Naive thymus-derived CD8-positive, alpha-beta T cell (primary cell): ENCODE measurements around the gene LMX1B. TPM values are rescaled to one million over a fixed set of nuclear protein-coding genes. Genes with fewer than 3 reads are reported as not detected.
"Not testable (repeated sequence)": the region's sequence is repeated elsewhere in the genome, so short reads cannot be mapped to it uniquely, and the experiment has no call there.

Experiments
- ATAC-seq, 2 donors: fragments of 150-1000 bp; cut with Tn5 transposase in 1 of 2; sonication (Bioruptor Pico), chemical (Tn5 transposase) in 1 of 2; 1 replicate in 1 of 2; 2 replicates in 1 of 2; pipeline ENCODE4 v1.10.0; 2021; ENCODE audit warnings: mild to moderate bottlenecking in 2 of 2, moderate library complexity in 2 of 2
- POLR2A ChIA-PET: fragments of 350-600 bp; sonication (Branson Sonifier 250); formaldehyde crosslinking; loops from one replicate; lab custom pipeline; 2021; ENCODE audit warnings: antibody characterized with exemption; lab: Charles Lee
- DNase-seq, 10 donors: peaks; one replicate each; pipeline versions ENCODE4 v3.0.0 to v3.0.0-alpha.2; 2020 to 2022
- H3K27ac Mint-ChIP-seq, 10 donors: one replicate each; pipeline ENCODE4 v1.8.0; 2020 to 2022; ENCODE audit warnings: mild to moderate bottlenecking in 10 of 10, mixed read lengths in 10 of 10, moderate library complexity in 4 of 10, inconsistent platforms in 1 of 10
- H3K27me3 Mint-ChIP-seq, 5 donors: one replicate each; pipeline ENCODE4 v1.8.0; 2021 to 2022; ENCODE audit warnings: mixed read lengths in 5 of 5
- H3K36me3 Mint-ChIP-seq, 3 donors: one replicate each; pipeline ENCODE4 v1.8.0; 2020 to 2022; ENCODE audit warnings: mixed read lengths in 3 of 3, mild to moderate bottlenecking in 2 of 3, inconsistent platforms in 1 of 3
- H3K4me1 Mint-ChIP-seq, 4 donors: one replicate each; pipeline ENCODE4 v1.8.0; 2021 to 2022; ENCODE audit warnings: mixed read lengths in 4 of 4
- H3K4me3 Mint-ChIP-seq, 10 donors: one replicate each; pipeline ENCODE4 v1.8.0; 2020 to 2022; ENCODE audit warnings: mild to moderate bottlenecking in 10 of 10, mixed read lengths in 10 of 10, moderate library complexity in 6 of 10, inconsistent platforms in 1 of 10
- H3K9me3 Mint-ChIP-seq, 9 donors: one replicate each; pipeline ENCODE4 v1.8.0; 2020 to 2022; ENCODE audit warnings: mixed read lengths in 9 of 9, mild to moderate bottlenecking in 3 of 9, inconsistent platforms in 1 of 9, moderate library complexity in 1 of 9
- polyA plus RNA-seq, 3 donors: library from polyadenylated mRNA; unstranded; fragments of 300-500 nt; fragmentation: Illumina TruSeq; gene quantifications; one replicate each; pipeline ENCODE4 v1.2.3, GENCODE V29; 2021
- total RNA-seq, 8 experiments: library from RNA in 2 of 8; stranded (reverse) in 2 of 8; gene quantifications; one replicate each; pipeline ENCODE4 v1.2.3 and lab custom pipeline; 2021 to 2026

LMX1B gene
- total RNA-seq (not detected), polyA plus RNA-seq (not detected), total RNA-seq (lab: John Stamatoyannopoulos, UW) (0 to 0.09 (median 0) reads per million in 6 experiments)

- no peak for ATAC-seq
- DNase-seq, result no peak
- H3K27ac Mint-ChIP-seq, result no peak within 1 kb of the TSS
- POLR2A ChIA-PET, result no interaction called here
- peak within 1 kb of the TSS; percentile 68 to 83 (median 74) for H3K4me3 Mint-ChIP-seq
- peaks cover 0 to 12% (median 0%) of the 10 kb centered on the region in 3 donors for H3K36me3 Mint-ChIP-seq
- H3K9me3 Mint-ChIP-seq, result no peaks in the 10 kb centered on the region
- H3K27me3 Mint-ChIP-seq, result peaks cover 31 to 76% (median 56%) of the 10 kb centered on the region in 5 donors
- peaks cover 20 to 35% (median 31%) of the 10 kb centered on the region in 4 donors for H3K4me1 Mint-ChIP-seq
Measured at GRCh38 chr9:126613651-126614050, at the start of gene LMX1B. Gene LMX1B, plus strand, starts transcription at chr9:126613928. Its CDS starts 522 bp downstream, at chr9:126614450.

GRCh38 chr9:126564128-126564527 is 49.6 kb upstream of the LMX1B start:
- Mint-ChIP-seq H3K36me3 (no peaks in the 10 kb centered on the region), H3K27ac (no peak overlapping the region), H3K27me3 (peaks cover 26 to 65% (median 38%) of the 10 kb centered on the region in 5 donors), H3K4me1 (no peaks in the 10 kb centered on the region), H3K9me3 (no peaks in the 10 kb centered on the region), H3K4me3 (no peak overlapping the region)
- POLR2A ChIA-PET, result no interaction called here
- DNase-seq (no peak), ATAC-seq (no peak)

- H3K4me3 Mint-ChIP-seq, result no peak overlapping the region
- no peaks in the 10 kb centered on the region for H3K4me1 Mint-ChIP-seq
- ATAC-seq (peak in 1 of 2 donors; percentile 23), DNase-seq (no peak)
- H3K36me3 Mint-ChIP-seq, result no peaks in the 10 kb centered on the region
- peaks cover 20 to 64% (median 34%) of the 10 kb centered on the region in 5 donors for H3K27me3 Mint-ChIP-seq
- H3K27ac Mint-ChIP-seq, result no peak overlapping the region
- POLR2A ChIA-PET, result interaction anchor here (0.6 kb wide), 1 partner anchor 8 kb away, joined by 3 read pairs; no protein-coding TSS in a partner anchor
- no peaks in the 10 kb centered on the region for H3K9me3 Mint-ChIP-seq
Measured at GRCh38 chr9:126564716-126565115, 49.0 kb upstream of the LMX1B start.

GRCh38 chr9:126565336-126566128 is 48.2 kb upstream of the LMX1B start:
- no peak overlapping the region for H3K4me3 Mint-ChIP-seq
- no peak overlapping the region for H3K27ac Mint-ChIP-seq
- no peaks in the 10 kb centered on the region for H3K36me3 Mint-ChIP-seq
- H3K9me3 Mint-ChIP-seq, result no peaks in the 10 kb centered on the region
- POLR2A ChIA-PET, result interaction anchor here (0.6 kb wide), 1 partner anchor 7 kb away, joined by 3 read pairs; no protein-coding TSS in a partner anchor
- no peak for ATAC-seq
- H3K27me3 Mint-ChIP-seq, result peaks cover 19 to 64% (median 32%) of the 10 kb centered on the region in 5 donors
- no peaks in the 10 kb centered on the region for H3K4me1 Mint-ChIP-seq
- DNase-seq, result no peak

GRCh38 chr9:126569036-126569435 is 44.7 kb upstream of the LMX1B start:
- DNase-seq, result no peak
- no peak for ATAC-seq
- no peak overlapping the region for H3K27ac Mint-ChIP-seq
- H3K27me3 Mint-ChIP-seq, result peaks cover 13 to 49% (median 23%) of the 10 kb centered on the region in 5 donors
- POLR2A ChIA-PET, result no interaction called here
- H3K36me3 Mint-ChIP-seq, result no peaks in the 10 kb centered on the region
- H3K4me1 Mint-ChIP-seq, result no peaks in the 10 kb centered on the region
- H3K9me3 Mint-ChIP-seq, result no peaks in the 10 kb centered on the region
- H3K4me3 Mint-ChIP-seq, result no peak overlapping the region

- H3K36me3 Mint-ChIP-seq, result no peaks in the 10 kb centered on the region
- H3K4me3 Mint-ChIP-seq, result no peak overlapping the region
- H3K27me3 Mint-ChIP-seq, result peaks cover 6 to 28% (median 20%) of the 10 kb centered on the region in 5 donors
- no peak for DNase-seq
- H3K4me1 Mint-ChIP-seq, result no peaks in the 10 kb centered on the region
- no peak overlapping the region for H3K27ac Mint-ChIP-seq
- ATAC-seq, result no peak
- POLR2A ChIA-PET, result interaction anchor here (0.5 kb wide), 1 partner anchor 1677 kb away, joined by 3 read pairs; no protein-coding TSS in a partner anchor
- H3K9me3 Mint-ChIP-seq, result no peaks in the 10 kb centered on the region
Measured at GRCh38 chr9:126578029-126578428, 35.7 kb upstream of the LMX1B start.

GRCh38 chr9:126580319-126580718 is 33.4 kb upstream of the LMX1B start:
- POLR2A ChIA-PET, H3K27ac Mint-ChIP-seq, DNase-seq, H3K36me3 Mint-ChIP-seq, ATAC-seq, H3K9me3 Mint-ChIP-seq, H3K4me1 Mint-ChIP-seq, H3K4me3 Mint-ChIP-seq: not testable (repeated sequence)
- H3K27me3 Mint-ChIP-seq, result peaks cover 11 to 44% (median 27%) of the 10 kb centered on the region in 5 donors

GRCh38 chr9:126581893-126582292 is 31.8 kb upstream of the LMX1B start:
- DNase-seq, result no peak
- Mint-ChIP-seq H3K27me3 (peaks cover 20 to 59% (median 39%) of the 10 kb centered on the region in 5 donors), H3K27ac (no peak overlapping the region), H3K9me3 (no peaks in the 10 kb centered on the region), H3K36me3 (no peaks in the 10 kb centered on the region), H3K4me1 (peaks cover 0 to 3% (median 0%) of the 10 kb centered on the region in 4 donors), H3K4me3 (no peak overlapping the region)
- no peak for ATAC-seq
- POLR2A ChIA-PET, result no interaction called here

- POLR2A ChIA-PET, result no interaction called here
- H3K27ac Mint-ChIP-seq, result no peak overlapping the region
- ATAC-seq (no peak), DNase-seq (no peak)
- no peaks in the 10 kb centered on the region for H3K9me3 Mint-ChIP-seq
- H3K4me1 Mint-ChIP-seq, result peaks cover 0 to 3% (median 0%) of the 10 kb centered on the region in 4 donors
- no peaks in the 10 kb centered on the region for H3K36me3 Mint-ChIP-seq
- no peak overlapping the region for H3K4me3 Mint-ChIP-seq
- peaks cover 22 to 65% (median 36%) of the 10 kb centered on the region in 5 donors for H3K27me3 Mint-ChIP-seq
Measured at GRCh38 chr9:126582427-126582826, 31.3 kb upstream of the LMX1B start.

- no peak for DNase-seq
- Mint-ChIP-seq H3K27me3 (peaks cover 22 to 67% (median 37%) of the 10 kb centered on the region in 5 donors), H3K4me1 (peaks cover 0 to 3% (median 0%) of the 10 kb centered on the region in 4 donors)
Measured at GRCh38 chr9:126583144-126583760, 30.5 kb upstream of the LMX1B start.

GRCh38 chr9:126584611-126585010 is 29.1 kb upstream of the LMX1B start:
- peaks cover 0 to 3% (median 0%) of the 10 kb centered on the region in 4 donors for H3K4me1 Mint-ChIP-seq
- peaks cover 25 to 64% (median 37%) of the 10 kb centered on the region in 5 donors for H3K27me3 Mint-ChIP-seq
- no peaks in the 10 kb centered on the region for H3K9me3 Mint-ChIP-seq
- POLR2A ChIA-PET, result interaction anchor here (0.6 kb wide), 1 partner anchor 152 kb away, joined by 4 read pairs; no protein-coding TSS in a partner anchor
- H3K27ac Mint-ChIP-seq, result peak overlapping the region in 1 of 10 donors; percentile 44
- no peak overlapping the region for H3K4me3 Mint-ChIP-seq
- no peak for DNase-seq
- no peak for ATAC-seq
- no peaks in the 10 kb centered on the region for H3K36me3 Mint-ChIP-seq

More at GRCh38 chr9:126583144-126583760, 30.5 kb upstream of the LMX1B start:
- H3K36me3 Mint-ChIP-seq, result no peaks in the 10 kb centered on the region
- ATAC-seq, result no peak
- no peak overlapping the region for H3K27ac Mint-ChIP-seq
- no peaks in the 10 kb centered on the region for H3K9me3 Mint-ChIP-seq
- POLR2A ChIA-PET, result no interaction called here
- H3K4me3 Mint-ChIP-seq, result no peak overlapping the region

GRCh38 chr9:126586236-126586635 is 27.5 kb upstream of the LMX1B start:
- Mint-ChIP-seq H3K4me3 (no peak overlapping the region), H3K27ac (no peak overlapping the region), H3K27me3 (peaks cover 26 to 71% (median 39%) of the 10 kb centered on the region in 5 donors), H3K9me3 (no peaks in the 10 kb centered on the region), H3K4me1 (peaks cover 0 to 3% (median 0%) of the 10 kb centered on the region in 4 donors), H3K36me3 (no peaks in the 10 kb centered on the region)
- ATAC-seq (no peak), DNase-seq (no peak)
- POLR2A ChIA-PET, result no interaction called here
